Activated naive CD4-positive, alpha-beta T cell treated with anti-CD3 and anti-CD28 coated beads for 36 hours (primary cell): Measurements from ENCODE around the gene PTPRF. TPM values are rescaled to one million over a fixed set of nuclear protein-coding genes. Genes with fewer than 3 reads are reported as not detected.
A peak's percentile ranks its signal among the peaks of the same experiment; 100 is the strongest.
"Not testable (repeated sequence)": the region's sequence is repeated elsewhere in the genome, so short reads cannot be mapped to it uniquely, and the experiment has no call there.

Experiments
- CTCF ChIA-PET: fragments of 350-600 bp; sonication (Branson Sonifier 250); formaldehyde crosslinking; loops from one replicate; lab custom pipeline; 2021; ENCODE audit warnings: antibody characterized with exemption; lab: Charles Lee
- DNase-seq: peaks from one replicate; pipeline ENCODE4 v3.0.0-alpha.2; 2020
- H3K27ac Mint-ChIP-seq: one replicate; pipeline ENCODE4 v1.8.0; 2021; ENCODE audit warnings: mild to moderate bottlenecking, mixed read lengths
- H3K27me3 Mint-ChIP-seq: one replicate; pipeline ENCODE4 v1.8.0; 2021; ENCODE audit warnings: low read depth, mixed read lengths
- H3K36me3 Mint-ChIP-seq: one replicate; pipeline ENCODE4 v1.8.0; 2021; ENCODE audit warnings: low read depth, mixed read lengths
- H3K4me1 Mint-ChIP-seq: one replicate; pipeline ENCODE4 v1.8.0; 2021; ENCODE audit warnings: low read depth, mixed read lengths
- H3K4me3 Mint-ChIP-seq: one replicate; pipeline ENCODE4 v1.8.0; 2021; ENCODE audit warnings: mild to moderate bottlenecking, moderate library complexity, mixed read lengths
- H3K9me3 Mint-ChIP-seq: one replicate; pipeline ENCODE4 v1.8.0; 2021; ENCODE audit warnings: mixed read lengths
- intact Hi-C: fragments of 100-400 bp; cut with micrococcal nuclease; formaldehyde crosslinking; loops from one replicate; pipeline ENCODE4 v1.15.1; 2023
- total RNA-seq, 2 experiments: library from RNA; stranded (reverse); gene quantifications; one replicate each; pipeline ENCODE4 v1.2.3, GENCODE V29; 2021

Gene PTPRF
- 1 to 10 TPM; 1.0 to 2.3 TPM for total RNA-seq

DNA sequence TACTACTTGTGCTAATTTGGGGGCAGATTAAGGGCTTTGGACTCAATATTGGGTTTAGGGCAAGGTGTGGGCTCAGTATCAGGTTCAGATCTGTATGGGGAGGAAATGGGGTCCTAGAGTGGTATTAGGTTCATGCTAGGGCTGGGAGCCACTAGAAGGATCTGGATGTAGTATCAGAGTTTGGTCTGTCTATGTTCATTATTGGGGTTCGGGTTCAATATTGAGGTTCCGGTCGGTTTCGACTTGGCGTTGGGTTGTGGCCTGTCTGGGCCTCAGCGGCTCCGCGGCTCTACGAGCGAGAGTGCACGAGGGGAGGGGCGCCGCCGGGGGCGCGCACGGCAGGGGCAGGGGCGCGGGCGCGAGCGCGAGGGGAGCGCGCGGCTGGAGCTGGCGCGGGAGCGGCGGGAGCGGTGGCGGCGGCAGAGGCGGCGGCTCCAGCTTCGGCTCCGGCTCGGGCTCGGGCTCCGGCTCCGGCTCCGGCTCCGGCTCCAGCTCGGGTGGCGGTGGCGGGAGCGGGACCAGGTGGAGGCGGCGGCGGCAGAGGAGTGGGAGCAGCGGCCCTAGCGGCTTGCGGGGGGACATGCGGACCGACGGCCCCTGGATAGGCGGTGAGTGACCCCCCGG, at the start of gene PTPRF:
PTPRF (plus strand) TSS at position 401 of the 624 bp plus-strand sequence. CDS start 14,193 bp downstream, outside the sequence.
- H3K4me3 Mint-ChIP-seq, result peak within 1 kb of the TSS; percentile 75
- H3K4me1 Mint-ChIP-seq, result peaks cover 17% of the 10 kb centered on the region
- DNase-seq, result peak; percentile 22
- H3K9me3 Mint-ChIP-seq, result no peaks in the 10 kb centered on the region
- no peak within 1 kb of the TSS for H3K27ac Mint-ChIP-seq
- no peaks in the 10 kb centered on the region for H3K36me3 Mint-ChIP-seq
- intact Hi-C loops, result no loop called here
- peaks cover 36% of the 10 kb centered on the region for H3K27me3 Mint-ChIP-seq
- CTCF ChIA-PET, result interaction anchor here (0.7 to 2.0 kb wide), 5 partner anchors 18 to 415 kb away, joined by 3 to 14 read pairs (median 5); partner anchors contain the start of gene ARTN

DNA sequence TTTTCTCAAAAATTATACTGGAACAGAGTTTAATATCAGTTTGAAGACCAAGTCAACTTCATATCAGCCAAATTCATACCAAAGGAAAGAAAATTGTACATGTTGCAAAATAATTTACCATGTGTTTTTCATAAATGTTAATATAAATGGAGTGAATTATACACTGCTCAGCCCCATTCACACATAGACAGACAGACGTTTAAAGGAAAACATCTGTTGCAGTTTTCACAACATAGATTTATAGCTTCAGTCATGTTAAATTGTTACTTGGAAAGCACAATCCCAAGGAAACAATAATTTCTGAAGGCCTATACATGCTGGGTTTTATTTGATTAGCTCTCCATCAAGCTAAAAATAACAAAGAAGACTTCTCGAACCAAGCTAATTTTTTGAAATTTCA, 49.2 kb upstream of the PTPRF start:
- H3K4me1 Mint-ChIP-seq, result peaks cover 3% of the 10 kb centered on the region
- no peaks in the 10 kb centered on the region for H3K36me3 Mint-ChIP-seq
- DNase-seq, result no peak
- H3K9me3 Mint-ChIP-seq, result peaks cover 2% of the 10 kb centered on the region
- intact Hi-C loops, result no loop called here
- no peak overlapping the region for H3K4me3 Mint-ChIP-seq
- CTCF ChIA-PET, result no interaction called here
- H3K27ac Mint-ChIP-seq, result no peak overlapping the region
- H3K27me3 Mint-ChIP-seq, result peaks cover 7% of the 10 kb centered on the region

DNA sequence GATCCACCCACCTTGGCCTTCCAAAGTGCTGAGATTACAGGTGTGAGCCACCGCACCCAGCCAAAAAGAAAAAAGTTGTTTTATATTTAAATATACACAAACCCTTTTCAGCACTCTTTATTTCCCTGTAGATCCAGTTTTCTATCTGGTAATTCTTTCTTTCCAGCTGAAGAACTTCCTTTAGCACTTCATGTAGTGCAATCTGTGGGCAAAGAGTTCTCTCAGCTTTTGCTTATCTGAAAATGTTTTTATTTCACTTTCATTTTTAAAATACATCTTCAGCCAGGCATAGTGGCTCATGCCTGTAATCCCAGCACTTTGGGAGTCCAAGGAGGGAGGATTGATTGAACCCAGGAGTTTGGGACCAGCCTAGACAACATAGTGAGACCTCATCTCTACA, 48.5 kb upstream of the PTPRF start:
- intact Hi-C loops, result no loop called here
- CTCF ChIA-PET, result no interaction called here
- DNase-seq, result no peak
- H3K36me3 Mint-ChIP-seq, result no peaks in the 10 kb centered on the region
- H3K27me3 Mint-ChIP-seq, result peaks cover 6% of the 10 kb centered on the region
- H3K27ac Mint-ChIP-seq, result no peak overlapping the region
- H3K9me3 Mint-ChIP-seq, result peaks cover 4% of the 10 kb centered on the region
- H3K4me1 Mint-ChIP-seq, result peaks cover 3% of the 10 kb centered on the region
- H3K4me3 Mint-ChIP-seq, result no peak overlapping the region

- Mint-ChIP-seq H3K36me3 (peaks cover 3% of the 10 kb centered on the region), H3K4me1 (peaks cover 3% of the 10 kb centered on the region), H3K9me3 (peaks cover 17% of the 10 kb centered on the region), H3K27me3 (peaks cover 6% of the 10 kb centered on the region), H3K27ac (no peak overlapping the region), H3K4me3 (no peak overlapping the region)
- DNase-seq, result no peak
- intact Hi-C loops, result no loop called here
- CTCF ChIA-PET, result no interaction called here
Observed at GRCh38 chr1:43484367-43484766, 46.3 kb upstream of the PTPRF start.

- CTCF ChIA-PET, result no interaction called here
- Mint-ChIP-seq H3K9me3 (peaks cover 33% of the 10 kb centered on the region), H3K27me3 (peaks cover 2% of the 10 kb centered on the region), H3K4me1 (no peaks in the 10 kb centered on the region), H3K36me3 (peaks cover 3% of the 10 kb centered on the region), H3K27ac (no peak overlapping the region), H3K4me3 (no peak overlapping the region)
- DNase-seq, result no peak
- intact Hi-C loops, result no loop called here
Observed at GRCh38 chr1:43488165-43488564, 42.5 kb upstream of the PTPRF start.

DNA sequence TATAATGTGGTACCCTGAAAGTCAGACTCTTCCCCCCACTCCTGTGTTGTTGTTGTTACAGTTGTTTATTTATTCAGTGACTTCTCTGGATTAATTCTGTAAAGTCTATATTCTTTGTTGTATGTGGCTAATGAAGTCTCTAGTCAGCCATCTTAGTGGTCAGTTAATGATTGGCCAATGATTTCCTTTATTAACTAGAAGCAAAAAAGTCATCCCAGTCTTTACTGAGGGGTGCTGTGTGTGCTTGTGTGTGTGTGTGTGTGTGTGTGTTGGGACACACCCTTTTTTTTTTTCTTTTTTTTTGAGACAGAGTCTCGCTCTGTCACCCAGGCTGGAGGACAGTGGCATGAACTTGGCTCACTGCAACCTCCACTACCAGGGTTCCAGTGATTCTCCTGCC, 39.6 kb upstream of the PTPRF start:
- H3K36me3 Mint-ChIP-seq, result peaks cover 3% of the 10 kb centered on the region
- no peaks in the 10 kb centered on the region for H3K4me1 Mint-ChIP-seq
- no peak overlapping the region for H3K4me3 Mint-ChIP-seq
- peaks cover 30% of the 10 kb centered on the region for H3K9me3 Mint-ChIP-seq
- H3K27me3 Mint-ChIP-seq, result peaks cover 2% of the 10 kb centered on the region
- DNase-seq, result no peak
- intact Hi-C loops, result no loop called here
- no peak overlapping the region for H3K27ac Mint-ChIP-seq
- CTCF ChIA-PET, result no interaction called here

- no peak for DNase-seq
- Mint-ChIP-seq H3K4me1 (no peaks in the 10 kb centered on the region), H3K9me3 (peaks cover 26% of the 10 kb centered on the region), H3K36me3 (peaks cover 3% of the 10 kb centered on the region), H3K27me3 (peaks cover 2% of the 10 kb centered on the region), H3K4me3 (no peak overlapping the region), H3K27ac (no peak overlapping the region)
- CTCF ChIA-PET, result interaction anchor here (1.1 kb wide), 1 partner anchor 39 kb away, joined by 3 read pairs; the partner anchor contains the start of gene HYI
- intact Hi-C loops, result no loop called here
Observed at GRCh38 chr1:43492826-43493225, 37.9 kb upstream of the PTPRF start.

DNA sequence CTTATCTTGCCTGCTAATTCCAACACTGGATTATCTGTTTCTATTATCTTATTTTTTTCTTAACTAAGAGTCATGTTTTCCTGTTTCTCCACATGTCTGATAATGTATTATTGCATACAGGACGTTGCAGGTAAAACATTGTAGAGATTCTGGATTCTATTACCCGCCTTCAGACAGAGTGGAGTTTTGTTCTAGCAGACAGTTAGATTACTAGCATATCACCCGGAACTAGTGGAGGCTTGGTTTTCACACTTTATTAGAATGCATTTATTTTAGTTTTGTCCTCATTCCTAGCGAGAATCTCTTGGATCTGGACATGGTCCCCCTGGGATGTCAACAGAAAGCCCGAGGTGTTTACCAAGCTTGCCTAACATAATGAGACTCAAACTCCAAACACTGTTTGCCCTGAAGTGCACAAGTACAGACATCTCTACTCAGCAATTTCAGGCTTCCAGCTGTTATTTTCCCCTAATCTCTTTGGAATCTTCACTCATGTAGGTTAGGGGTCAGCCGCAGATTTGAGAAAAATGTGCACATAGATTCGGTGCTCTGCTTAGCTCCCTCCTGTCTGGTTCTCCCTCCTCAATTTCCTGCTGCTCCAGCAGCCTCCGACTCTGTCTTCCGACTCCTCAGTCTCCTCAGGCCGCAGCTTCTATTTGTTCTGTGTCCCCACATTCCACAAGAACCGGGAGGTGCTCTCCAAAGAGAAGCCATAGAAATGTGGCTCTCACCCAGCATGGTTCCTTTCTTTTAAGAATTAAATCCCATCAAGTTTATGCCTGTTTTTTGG, 36.8 kb upstream of the PTPRF start:
- Mint-ChIP-seq H3K36me3 (peaks cover 2% of the 10 kb centered on the region), H3K9me3 (peaks cover 20% of the 10 kb centered on the region), H3K27ac (no peak overlapping the region), H3K4me1 (no peaks in the 10 kb centered on the region), H3K27me3 (peaks cover 2% of the 10 kb centered on the region), H3K4me3 (no peak overlapping the region)
- intact Hi-C loops, result no loop called here
- CTCF ChIA-PET, result no interaction called here
- DNase-seq, result no peak

GRCh38 chr1:43495204-43495603, 35.5 kb upstream of the PTPRF start:
- no peaks in the 10 kb centered on the region for H3K36me3 Mint-ChIP-seq
- no peaks in the 10 kb centered on the region for H3K4me1 Mint-ChIP-seq
- DNase-seq, result no peak
- H3K9me3 Mint-ChIP-seq, result peaks cover 10% of the 10 kb centered on the region
- no peak overlapping the region for H3K4me3 Mint-ChIP-seq
- CTCF ChIA-PET, result no interaction called here
- H3K27me3 Mint-ChIP-seq, result peaks cover 2% of the 10 kb centered on the region
- intact Hi-C loops, result no loop called here
- H3K27ac Mint-ChIP-seq, result no peak overlapping the region

GRCh38 chr1:43499898-43500297, 30.8 kb upstream of the PTPRF start:
- no peak overlapping the region for H3K4me3 Mint-ChIP-seq
- H3K36me3 Mint-ChIP-seq, result no peaks in the 10 kb centered on the region
- DNase-seq, result no peak
- H3K27me3 Mint-ChIP-seq, result peaks cover 4% of the 10 kb centered on the region
- H3K27ac Mint-ChIP-seq, result no peak overlapping the region
- intact Hi-C loops, result no loop called here
- CTCF ChIA-PET, result no interaction called here
- H3K4me1 Mint-ChIP-seq, result no peaks in the 10 kb centered on the region
- no peaks in the 10 kb centered on the region for H3K9me3 Mint-ChIP-seq

DNA sequence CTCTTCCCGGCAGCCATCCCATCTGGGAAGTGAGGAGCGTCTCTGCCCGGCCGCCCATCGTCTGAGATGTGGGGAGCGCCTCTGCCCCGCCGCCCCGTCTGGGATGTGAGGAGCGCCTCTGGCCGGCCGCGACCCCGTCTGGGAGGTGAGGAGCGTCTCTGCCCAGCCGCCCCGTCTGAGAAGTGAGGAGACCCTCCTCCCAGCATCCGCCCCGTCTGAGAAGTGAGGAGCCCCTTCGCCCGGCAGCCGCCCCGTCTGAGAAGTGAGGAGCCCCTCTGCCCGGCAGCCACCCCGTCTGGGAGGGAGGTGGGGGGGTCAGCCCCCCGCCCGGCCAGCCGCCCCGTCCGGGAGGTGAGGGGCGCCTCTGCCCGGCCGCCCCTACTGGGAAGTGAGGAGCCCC, 28.9 kb upstream of the PTPRF start:
- intact Hi-C loops, H3K9me3 Mint-ChIP-seq, H3K27ac Mint-ChIP-seq, DNase-seq, CTCF ChIA-PET, H3K36me3 Mint-ChIP-seq, H3K4me3 Mint-ChIP-seq, H3K4me1 Mint-ChIP-seq, H3K27me3 Mint-ChIP-seq: not testable (repeated sequence)

DNA sequence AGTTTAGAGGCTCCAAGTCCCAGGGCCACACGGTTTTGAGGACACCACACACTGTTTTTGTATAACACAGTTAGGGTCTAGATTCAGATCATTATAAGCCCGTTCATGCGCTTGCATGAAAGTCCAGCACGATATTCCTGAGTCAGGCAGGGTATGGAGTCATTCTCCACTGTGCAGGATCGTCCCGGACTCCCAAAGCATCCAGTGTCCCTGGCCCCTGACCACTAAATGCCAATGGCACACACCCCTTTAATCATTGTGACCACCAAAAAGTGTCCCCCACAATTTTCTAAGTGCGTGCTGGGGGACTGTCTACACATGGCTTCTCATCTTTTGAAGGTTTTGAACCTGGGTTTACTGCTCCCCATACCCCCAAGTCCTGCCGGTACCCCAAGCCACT, 27.1 kb upstream of the PTPRF start:
- Mint-ChIP-seq H3K27ac (no peak overlapping the region), H3K36me3 (no peaks in the 10 kb centered on the region), H3K27me3 (peaks cover 8% of the 10 kb centered on the region), H3K4me1 (no peaks in the 10 kb centered on the region), H3K4me3 (no peak overlapping the region), H3K9me3 (no peaks in the 10 kb centered on the region)
- no peak for DNase-seq
- CTCF ChIA-PET, result no interaction called here
- intact Hi-C loops, result no loop called here
